Vagina (tissue), 2 donors: ENCODE results near the gene ZNF20. TPM values are rescaled to one million over a fixed set of nuclear protein-coding genes. Genes with fewer than 3 reads are reported as not detected.

Experiments
- DNase-seq, 2 donors: peaks; one replicate each; pipeline ENCODE4 v3.0.0-alpha.2; 2017; ENCODE audit errors: extremely low spot score in 2 of 2
- H3K27ac ChIP-seq: fragments of 200-600 bp; sonication (generic); one replicate; pipeline ENCODE4 v1.5.1; 2019
- H3K27me3 ChIP-seq: fragments of 200-600 bp; sonication (generic); one replicate; pipeline ENCODE4 v1.5.1; 2019
- H3K36me3 ChIP-seq, 2 donors: fragments of 200-600 bp; sonication (generic); one replicate each; pipeline ENCODE4 v1.5.1; 2017 to 2019
- H3K4me1 ChIP-seq: fragments of 200-600 bp; sonication (generic); one replicate; pipeline ENCODE4 v1.5.1; 2019
- H3K4me3 ChIP-seq, 2 donors: fragments of 200-600 bp; sonication (generic); 1 replicate in 1 of 2; 2 replicates in 1 of 2; pipeline ENCODE4 v1.5.1; 2016 to 2019
- H3K9me3 ChIP-seq: fragments of 200-600 bp; sonication (generic); one replicate; pipeline ENCODE4 v1.5.1; 2019
- POLR2A ChIP-seq, 2 donors: fragments of 450-650 bp; IDR thresholded peaks; one replicate each; pipeline ENCODE4 v1.6.1; 2017; ENCODE audit warnings: antibody characterized with exemption in 2 of 2, mild to moderate bottlenecking in 2 of 2, moderate library complexity in 2 of 2
- POLR2AphosphoS5 ChIP-seq, 2 donors: sonication (generic); formaldehyde crosslinking; IDR thresholded peaks; one replicate each; pipeline ENCODE4 v1.9.0; 2017; ENCODE audit warnings: antibody characterized with exemption in 2 of 2, mild to moderate bottlenecking in 2 of 2, low read depth in 1 of 2; ENCODE audit not compliant: insufficient read depth in 1 of 2
- intact Hi-C: fragments of 100-400 bp; cut with DNase I; formaldehyde crosslinking; loops from one replicate; pipeline ENCODE4 v1.15.1; 2023
- total RNA-seq: library from RNA; depleted of rRNA; stranded (reverse); fragments of >200 nt; gene quantifications from one replicate; pipeline ENCODE4 v1.2.3, GENCODE V29; 2016
- TF ChIP-seq, protein P1 (sequence below), 3 experiments: fragments of 450-650 bp in 2 of 3; fragments of 200-600 bp in 1 of 3; sonication (generic) in 1 of 3; IDR thresholded peaks; one replicate each; pipeline ENCODE4 v1.5.1; 2017 to 2019; ENCODE audit warnings: antibody characterized with exemption in 3 of 3, mild to moderate bottlenecking in 2 of 3, moderate library complexity in 2 of 3

The ZNF20 gene
- total RNA-seq, 1 donor from 2014 or later = 1.5 TPM

DNA sequence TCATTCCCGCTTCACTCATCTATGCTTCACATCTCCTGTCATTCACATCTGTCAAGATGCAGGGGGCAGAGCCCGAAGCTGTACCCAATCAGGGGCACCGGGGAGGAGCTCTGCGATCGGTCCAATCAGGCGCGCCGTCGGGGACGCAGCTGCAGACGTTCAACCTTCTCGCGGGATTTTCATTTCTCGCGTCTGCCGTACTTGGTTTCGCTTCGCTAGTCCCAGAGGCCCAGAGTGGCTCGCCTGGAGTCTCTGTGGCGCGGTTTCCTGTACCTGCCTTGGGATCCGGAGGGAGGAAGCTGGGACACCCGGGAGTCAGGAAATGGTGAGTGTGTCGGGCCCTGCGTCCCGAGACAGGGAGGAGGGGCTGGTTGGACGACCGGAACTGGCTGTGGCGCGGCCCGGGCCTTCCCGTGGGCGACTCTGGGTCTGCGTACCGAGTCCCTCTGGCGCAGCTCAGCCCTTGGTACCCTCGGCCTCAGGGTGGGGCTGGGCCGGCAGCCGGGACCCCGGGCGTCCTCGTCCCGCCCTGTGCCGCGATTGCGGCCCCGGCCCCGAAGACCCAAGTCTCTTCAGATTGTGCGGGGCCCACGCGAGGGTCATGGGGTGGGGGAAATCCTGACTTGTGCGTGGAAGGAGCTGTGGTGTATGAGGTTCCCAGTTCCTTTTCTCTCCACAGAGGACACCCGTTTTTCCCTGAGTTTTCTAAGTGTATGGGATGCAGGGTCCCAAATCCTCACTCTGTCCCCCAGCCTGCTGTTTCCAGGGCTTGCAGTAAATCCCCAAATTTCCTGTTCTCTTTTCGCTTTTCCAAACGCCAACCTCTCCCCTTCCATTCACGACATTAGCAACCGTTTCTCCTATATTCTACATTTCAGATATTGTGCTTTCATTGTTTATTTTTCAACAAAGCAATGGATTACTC, 23.0 kb upstream of the ZNF20 start, which contains the start of gene ZNF136:
TSS of gene ZNF136 (plus strand) at position 215 of the 925 bp plus-strand sequence. CDS start at position 323, 108 bp downstream.
- Histone ChIP-seq H3K9me3 (no peaks in the 10 kb centered on the region), H3K4me3 (peak within 1 kb of the TSS; percentile 80 to 97), H3K27me3 (no peaks in the 10 kb centered on the region), H3K27ac (peak within 1 kb of the TSS; percentile 91), H3K36me3 (no peaks in the 10 kb centered on the region), H3K4me1 (peaks cover 30% of the 10 kb centered on the region)
- intact Hi-C loops = no loop called here
- TF ChIP-seq POLR2AphosphoS5 (IDR thresholded peaks at IDR 0.05; ENCODE audit: insufficient read depth in 1 of 2, low read depth in 1 of 2) (peak; percentile 92 to 95), POLR2A (IDR thresholded peaks at IDR 0.05) (peak in 1 of 2 donors; percentile 53)
- TF ChIP-seq, protein P1, sequence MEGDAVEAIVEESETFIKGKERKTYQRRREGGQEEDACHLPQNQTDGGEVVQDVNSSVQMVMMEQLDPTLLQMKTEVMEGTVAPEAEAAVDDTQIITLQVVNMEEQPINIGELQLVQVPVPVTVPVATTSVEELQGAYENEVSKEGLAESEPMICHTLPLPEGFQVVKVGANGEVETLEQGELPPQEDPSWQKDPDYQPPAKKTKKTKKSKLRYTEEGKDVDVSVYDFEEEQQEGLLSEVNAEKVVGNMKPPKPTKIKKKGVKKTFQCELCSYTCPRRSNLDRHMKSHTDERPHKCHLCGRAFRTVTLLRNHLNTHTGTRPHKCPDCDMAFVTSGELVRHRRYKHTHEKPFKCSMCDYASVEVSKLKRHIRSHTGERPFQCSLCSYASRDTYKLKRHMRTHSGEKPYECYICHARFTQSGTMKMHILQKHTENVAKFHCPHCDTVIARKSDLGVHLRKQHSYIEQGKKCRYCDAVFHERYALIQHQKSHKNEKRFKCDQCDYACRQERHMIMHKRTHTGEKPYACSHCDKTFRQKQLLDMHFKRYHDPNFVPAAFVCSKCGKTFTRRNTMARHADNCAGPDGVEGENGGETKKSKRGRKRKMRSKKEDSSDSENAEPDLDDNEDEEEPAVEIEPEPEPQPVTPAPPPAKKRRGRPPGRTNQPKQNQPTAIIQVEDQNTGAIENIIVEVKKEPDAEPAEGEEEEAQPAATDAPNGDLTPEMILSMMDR (IDR thresholded peaks at IDR 0.05) = no peak
- DNase-seq = peak in 1 of 2 donors; percentile 92

DNA sequence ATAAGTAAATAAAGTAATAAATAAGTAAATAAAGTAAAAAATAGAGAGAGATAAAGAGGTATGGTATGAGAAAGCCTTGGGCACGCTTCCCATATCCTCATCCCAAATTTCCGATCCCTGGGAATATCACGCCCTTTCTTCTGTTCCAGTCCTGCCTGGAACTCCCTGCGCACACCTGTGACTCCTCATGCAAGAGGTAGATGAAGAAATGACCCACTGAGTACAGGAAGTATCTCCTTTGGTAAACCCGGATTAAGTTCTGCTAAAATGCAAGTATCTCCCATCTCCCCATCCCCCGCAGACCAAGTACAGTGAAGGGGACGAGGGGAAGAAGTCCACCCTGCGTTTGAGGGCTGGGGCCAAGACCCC, 22.3 kb upstream of the ZNF20 start:
- Histone ChIP-seq H3K4me3 (peak overlapping the region; percentile 80 to 97), H3K27me3 (no peaks in the 10 kb centered on the region), H3K27ac (peak overlapping the region; percentile 91), H3K9me3 (no peaks in the 10 kb centered on the region), H3K36me3 (no peaks in the 10 kb centered on the region), H3K4me1 (peaks cover 31% of the 10 kb centered on the region)
- intact Hi-C loops = no loop called here
- TF ChIP-seq POLR2AphosphoS5 (IDR thresholded peaks at IDR 0.05; ENCODE audit: insufficient read depth in 1 of 2, low read depth in 1 of 2) (no peak), POLR2A (IDR thresholded peaks at IDR 0.05) (no peak)
- TF ChIP-seq, protein P1 (IDR thresholded peaks at IDR 0.05) = no peak
- DNase-seq = no peak

DNA sequence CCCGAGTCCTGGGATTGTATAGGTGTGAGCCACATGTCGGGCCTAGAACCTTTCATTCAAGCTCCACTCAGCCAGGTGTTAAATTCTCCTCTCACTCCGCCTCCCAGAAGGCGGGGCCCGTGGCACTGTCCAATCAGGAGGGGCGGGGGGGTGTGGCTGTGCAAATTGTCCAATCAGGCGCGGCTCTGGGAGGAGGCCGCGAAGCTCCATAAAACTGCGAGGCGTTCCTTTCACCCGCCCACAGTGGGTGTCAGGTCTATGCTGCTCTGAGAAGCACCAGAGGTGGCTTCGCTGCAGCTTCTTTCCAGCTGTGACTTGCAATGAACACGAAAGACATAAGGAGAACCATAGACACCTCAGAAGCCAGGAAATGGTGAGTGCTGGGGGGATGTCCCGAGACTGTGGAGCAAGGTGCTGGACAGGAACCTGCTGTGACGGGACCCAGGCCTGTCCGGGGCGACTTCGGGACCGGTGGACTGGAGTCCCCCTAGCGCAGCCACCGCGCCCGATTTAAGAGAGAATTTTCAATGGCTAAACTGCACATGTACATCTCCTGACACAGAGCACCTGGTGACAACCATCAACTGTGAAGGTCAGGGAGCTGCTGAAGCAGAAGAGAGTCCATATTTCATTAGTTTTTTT, 19.7 kb upstream of the ZNF20 start:
- DNase-seq = no peak
- TF ChIP-seq, protein P1 (IDR thresholded peaks at IDR 0.05) = no peak
- TF ChIP-seq POLR2A (IDR thresholded peaks at IDR 0.05) (no peak), POLR2AphosphoS5 (IDR thresholded peaks at IDR 0.05; ENCODE audit: insufficient read depth in 1 of 2, low read depth in 1 of 2) (no peak)
- Histone ChIP-seq H3K36me3 (no peaks in the 10 kb centered on the region), H3K27ac (no peak overlapping the region), H3K4me1 (peaks cover 36% of the 10 kb centered on the region), H3K27me3 (no peaks in the 10 kb centered on the region), H3K4me3 (no peak overlapping the region), H3K9me3 (no peaks in the 10 kb centered on the region)
- intact Hi-C loops = loop anchor here (5.0 kb wide), 1 partner anchor 337 kb away; no protein-coding TSS in a partner anchor

DNA sequence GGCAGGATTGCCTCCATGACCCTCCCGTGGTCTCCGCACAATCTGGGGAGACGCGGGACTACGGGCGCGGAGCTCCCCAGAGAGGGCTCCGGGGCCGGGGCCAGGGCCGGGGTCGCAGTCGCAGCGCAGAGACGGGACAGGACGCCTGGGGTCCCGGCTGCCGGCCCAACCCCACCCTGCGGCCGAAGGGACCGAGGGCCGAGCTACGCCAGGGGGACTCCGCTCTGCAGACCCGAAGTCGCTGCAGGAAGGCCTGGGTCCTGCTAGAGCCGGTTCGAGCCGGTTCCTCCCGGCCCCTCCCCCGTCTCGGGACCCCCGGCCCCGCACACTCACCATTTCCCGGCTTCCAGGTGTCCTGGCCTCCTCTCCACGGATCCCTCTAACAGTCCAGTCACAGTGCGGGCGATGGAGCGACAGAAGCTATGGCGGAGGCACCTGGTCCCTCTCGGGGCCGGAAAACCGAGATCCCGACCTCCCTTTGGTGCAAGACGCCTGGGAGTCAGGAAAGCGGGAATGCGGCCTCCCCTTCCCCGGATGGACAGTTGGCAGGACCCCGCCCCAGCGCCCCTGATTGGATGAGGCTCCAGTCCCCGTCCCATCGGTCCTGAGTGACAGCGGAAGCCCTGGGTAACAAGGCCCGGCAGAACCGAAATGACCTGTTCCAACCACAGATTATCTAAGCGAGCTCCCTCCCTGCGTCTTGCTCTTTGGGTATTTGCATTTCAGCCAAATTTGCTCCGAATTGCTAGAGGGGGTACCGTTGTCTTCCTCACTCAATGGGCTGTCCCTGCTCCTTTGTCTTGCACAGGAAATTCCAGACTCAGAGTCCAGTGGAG, 16.3 kb upstream of the ZNF20 start, which contains the start of gene ZNF625:
TSS of gene ZNF625 (minus strand) at position 512 of the 836 bp plus-strand sequence. CDS start at position 336, 176 bp downstream.
- no peaks in the 10 kb centered on the region for H3K36me3 ChIP-seq
- intact Hi-C loops = loop anchor here (5.0 kb wide), 1 partner anchor 341 kb away; no protein-coding TSS in a partner anchor
- peak within 1 kb of the TSS; percentile 69 to 87 for H3K4me3 ChIP-seq
- H3K4me1 ChIP-seq = peaks cover 26% of the 10 kb centered on the region
- DNase-seq = peak in 1 of 2 donors; percentile 92
- peak within 1 kb of the TSS; percentile 74 for H3K27ac ChIP-seq
- TF ChIP-seq POLR2AphosphoS5 (IDR thresholded peaks at IDR 0.05; ENCODE audit: insufficient read depth in 1 of 2, low read depth in 1 of 2) (peak in 1 of 2 donors; percentile 71), POLR2A (IDR thresholded peaks at IDR 0.05) (peak in 1 of 2 donors; percentile 13)
- TF ChIP-seq, protein P1 (IDR thresholded peaks at IDR 0.05) = no peak
- H3K27me3 ChIP-seq = no peaks in the 10 kb centered on the region
- no peaks in the 10 kb centered on the region for H3K9me3 ChIP-seq
